Cardiac fibroblast (primary cell): ENCODE results near the gene ETV5.

Experiments used
- DNase-seq, 2 donors: peaks; one replicate each; pipeline versions ENCODE4 v3.0.0 to v3.0.0-alpha.2; 2010; ENCODE audit warnings: low read depth in 2 of 2
- H3K4me3 ChIP-seq, 2 donors: replicated peaks in 1 of 2; 1 replicate in 1 of 2; 2 replicates in 1 of 2; pipeline ENCODE4 v1.5.1; 2011; ENCODE audit warnings: low read depth in 2 of 2, low read length in 2 of 2, mild to moderate bottlenecking in 2 of 2, moderate library complexity in 1 of 2
- TF ChIP-seq, protein P1 (sequence below): IDR thresholded peaks from one replicate; pipeline ENCODE4 v1.5.1; 2011; ENCODE audit warnings: low read depth, mild to moderate bottlenecking, low read length, inconsistent platforms

ETV5 gene

DNA sequence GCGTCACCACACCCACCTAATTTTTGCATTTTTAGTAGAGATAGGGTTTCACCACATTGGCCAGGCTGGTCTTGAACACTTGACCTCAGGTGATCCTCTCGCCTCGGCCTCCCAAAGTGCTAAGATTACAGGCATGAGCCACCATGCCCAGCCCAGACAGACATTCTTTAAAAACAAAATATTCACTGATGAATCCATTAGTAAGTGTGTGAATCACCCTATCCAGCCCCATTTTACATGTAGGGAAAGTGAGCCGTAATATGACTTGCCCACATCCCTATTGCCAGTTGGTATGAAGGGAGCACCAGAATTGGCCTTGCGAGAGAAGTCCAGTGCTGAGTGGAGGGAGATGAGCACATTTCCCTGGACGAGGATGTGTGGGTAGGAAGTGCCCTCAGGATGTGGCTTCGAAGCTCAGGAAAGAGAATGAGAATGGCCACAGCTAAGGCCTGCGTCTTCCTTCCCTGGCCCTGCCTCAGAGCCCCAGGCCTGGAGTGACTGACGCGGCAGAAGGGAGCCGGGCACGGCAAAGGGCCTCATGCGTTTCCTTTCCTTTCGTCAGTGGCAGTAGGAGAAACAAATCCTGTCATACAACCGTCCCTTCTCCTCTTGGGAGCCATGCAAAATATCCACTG, 28.3 kb upstream of the ETV5 start:
- no peak overlapping the region for H3K4me3 ChIP-seq
- TF ChIP-seq, protein P1, sequence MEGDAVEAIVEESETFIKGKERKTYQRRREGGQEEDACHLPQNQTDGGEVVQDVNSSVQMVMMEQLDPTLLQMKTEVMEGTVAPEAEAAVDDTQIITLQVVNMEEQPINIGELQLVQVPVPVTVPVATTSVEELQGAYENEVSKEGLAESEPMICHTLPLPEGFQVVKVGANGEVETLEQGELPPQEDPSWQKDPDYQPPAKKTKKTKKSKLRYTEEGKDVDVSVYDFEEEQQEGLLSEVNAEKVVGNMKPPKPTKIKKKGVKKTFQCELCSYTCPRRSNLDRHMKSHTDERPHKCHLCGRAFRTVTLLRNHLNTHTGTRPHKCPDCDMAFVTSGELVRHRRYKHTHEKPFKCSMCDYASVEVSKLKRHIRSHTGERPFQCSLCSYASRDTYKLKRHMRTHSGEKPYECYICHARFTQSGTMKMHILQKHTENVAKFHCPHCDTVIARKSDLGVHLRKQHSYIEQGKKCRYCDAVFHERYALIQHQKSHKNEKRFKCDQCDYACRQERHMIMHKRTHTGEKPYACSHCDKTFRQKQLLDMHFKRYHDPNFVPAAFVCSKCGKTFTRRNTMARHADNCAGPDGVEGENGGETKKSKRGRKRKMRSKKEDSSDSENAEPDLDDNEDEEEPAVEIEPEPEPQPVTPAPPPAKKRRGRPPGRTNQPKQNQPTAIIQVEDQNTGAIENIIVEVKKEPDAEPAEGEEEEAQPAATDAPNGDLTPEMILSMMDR, result no peak
- DNase-seq, result no peak

DNA sequence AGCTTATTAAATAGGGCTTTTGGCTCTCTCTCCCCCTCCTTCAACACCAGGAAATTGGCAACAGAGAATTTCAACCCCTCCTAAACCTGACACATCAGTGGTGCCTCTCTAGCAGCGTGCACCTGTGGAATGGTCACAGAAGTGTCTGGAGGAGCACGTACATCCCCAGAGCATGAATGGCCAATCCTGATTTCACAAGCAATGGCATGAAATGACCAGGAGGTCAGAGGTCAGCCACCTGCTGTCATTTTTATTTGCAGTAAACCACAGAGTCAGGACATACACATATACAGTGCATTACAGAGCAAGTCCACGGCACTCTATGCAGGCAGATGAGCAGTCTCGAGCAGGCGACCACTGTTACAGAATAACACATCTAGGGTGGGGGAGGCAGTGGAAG, 25.1 kb upstream of the ETV5 start:
- no peak for DNase-seq
- no peak overlapping the region for H3K4me3 ChIP-seq
- TF ChIP-seq, protein P1, result no peak

DNA sequence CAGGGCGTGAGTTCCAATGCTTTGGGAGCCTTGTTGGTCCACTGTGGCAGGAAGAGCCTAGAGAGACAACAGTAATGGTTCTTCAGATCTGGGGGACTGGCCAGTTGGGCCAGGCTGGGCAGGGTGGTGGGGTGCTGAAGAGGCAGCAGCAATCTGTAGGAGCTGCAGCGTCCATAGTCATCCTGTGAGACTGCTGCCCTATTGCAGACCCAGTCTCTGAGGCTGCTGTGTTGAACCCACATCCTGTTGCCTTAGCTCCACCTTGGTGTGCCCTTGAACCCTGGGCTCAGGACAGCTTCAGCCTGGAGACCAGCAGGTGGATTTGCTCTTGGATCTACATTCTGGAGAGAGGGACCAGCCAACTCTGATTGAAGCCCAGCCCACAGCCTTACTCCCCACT, 23.6 kb upstream of the ETV5 start:
- TF ChIP-seq, protein P1, result no peak
- no peak for DNase-seq
- no peak overlapping the region for H3K4me3 ChIP-seq

DNA sequence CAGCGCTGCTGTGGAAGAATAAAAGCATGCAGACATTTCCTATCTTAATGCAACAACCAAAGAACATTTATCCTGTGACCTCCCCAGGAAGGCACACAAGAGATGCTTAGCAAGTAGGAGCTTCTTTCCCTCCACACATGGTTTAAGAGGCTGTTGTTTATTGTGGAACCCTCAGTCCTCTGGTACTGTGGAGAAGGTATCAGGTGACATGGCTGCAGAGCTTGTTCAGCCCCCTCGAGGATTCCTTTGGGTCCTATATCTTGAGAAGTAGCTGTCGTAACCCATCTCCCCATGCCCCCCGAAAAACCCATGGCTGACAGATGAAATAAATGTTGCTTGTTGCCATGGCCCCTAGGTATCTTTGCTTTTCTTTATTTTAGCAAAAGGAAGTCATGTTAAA, 20.3 kb upstream of the ETV5 start:
- DNase-seq, result no peak
- TF ChIP-seq, protein P1, result no peak
- H3K4me3 ChIP-seq, result no peak overlapping the region

DNA sequence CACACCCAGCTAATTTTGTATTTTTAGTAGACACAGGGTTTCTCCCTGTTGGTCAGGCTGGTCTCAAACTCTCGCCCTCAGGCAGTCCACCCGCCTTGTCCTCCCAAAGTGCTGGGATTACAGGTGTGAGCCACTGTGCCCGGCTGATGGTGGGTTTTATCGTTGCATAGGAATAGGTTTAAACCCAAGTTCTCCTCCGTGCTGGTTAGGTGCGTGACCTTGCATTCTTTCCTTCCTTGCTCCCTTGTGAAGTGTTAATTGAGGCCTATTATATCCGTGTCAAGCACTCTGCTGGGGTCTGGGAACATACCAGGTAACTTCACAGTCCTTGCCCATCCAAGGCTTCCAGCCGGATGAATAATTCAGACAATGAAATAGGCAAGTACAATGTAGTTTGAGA, 19.3 kb upstream of the ETV5 start:
- H3K4me3 ChIP-seq, result no peak overlapping the region
- TF ChIP-seq, protein P1, result no peak
- no peak for DNase-seq

DNA sequence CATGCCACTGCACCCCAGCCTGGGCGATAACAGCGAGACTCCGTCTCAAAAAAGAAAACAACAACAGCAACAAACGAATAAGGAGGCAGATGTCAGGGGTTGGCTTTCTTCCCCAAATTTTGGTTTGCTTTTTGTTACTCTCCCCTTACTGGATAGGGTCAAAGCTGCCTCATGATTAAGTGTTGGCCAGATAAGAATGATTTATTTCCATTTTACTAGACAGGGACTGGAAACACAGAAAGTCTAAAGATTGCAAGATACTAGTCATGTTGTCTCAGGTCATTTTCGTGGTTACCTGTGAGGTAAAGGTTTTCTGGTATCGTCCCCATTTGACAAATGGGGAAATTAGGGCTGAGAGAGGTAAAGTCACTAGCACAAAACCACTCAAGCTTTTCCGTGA, 18.6 kb upstream of the ETV5 start:
- DNase-seq, result no peak
- TF ChIP-seq, protein P1, result no peak
- H3K4me3 ChIP-seq, result no peak overlapping the region

DNA sequence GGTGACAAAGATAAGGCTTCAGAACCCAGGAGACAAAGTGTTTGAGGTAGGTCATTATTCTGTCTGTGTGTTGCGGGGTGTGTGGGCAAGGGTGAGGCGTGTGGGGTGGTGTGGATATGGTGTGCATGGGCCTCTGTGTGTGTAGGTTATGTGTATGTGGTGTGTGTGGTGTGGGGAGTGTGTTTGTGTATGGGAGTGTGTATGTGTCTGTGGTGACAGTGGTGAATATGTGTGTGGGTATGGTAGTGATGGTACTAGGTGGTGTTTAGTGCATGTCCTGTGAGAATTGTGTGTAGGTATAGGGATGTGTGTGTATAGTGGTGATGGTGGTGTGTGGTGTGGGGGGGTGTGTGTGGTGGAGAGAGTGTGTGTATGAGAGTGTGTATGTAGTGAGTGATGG, 16.2 kb upstream of the ETV5 start:
- H3K4me3 ChIP-seq, result no peak overlapping the region
- TF ChIP-seq, protein P1, result no peak
- no peak for DNase-seq
